ENCODE results near the gene HSD17B7.
A peak's percentile ranks its signal among the peaks of the same experiment; 100 is the strongest.

Gene HSD17B7

DNA sequence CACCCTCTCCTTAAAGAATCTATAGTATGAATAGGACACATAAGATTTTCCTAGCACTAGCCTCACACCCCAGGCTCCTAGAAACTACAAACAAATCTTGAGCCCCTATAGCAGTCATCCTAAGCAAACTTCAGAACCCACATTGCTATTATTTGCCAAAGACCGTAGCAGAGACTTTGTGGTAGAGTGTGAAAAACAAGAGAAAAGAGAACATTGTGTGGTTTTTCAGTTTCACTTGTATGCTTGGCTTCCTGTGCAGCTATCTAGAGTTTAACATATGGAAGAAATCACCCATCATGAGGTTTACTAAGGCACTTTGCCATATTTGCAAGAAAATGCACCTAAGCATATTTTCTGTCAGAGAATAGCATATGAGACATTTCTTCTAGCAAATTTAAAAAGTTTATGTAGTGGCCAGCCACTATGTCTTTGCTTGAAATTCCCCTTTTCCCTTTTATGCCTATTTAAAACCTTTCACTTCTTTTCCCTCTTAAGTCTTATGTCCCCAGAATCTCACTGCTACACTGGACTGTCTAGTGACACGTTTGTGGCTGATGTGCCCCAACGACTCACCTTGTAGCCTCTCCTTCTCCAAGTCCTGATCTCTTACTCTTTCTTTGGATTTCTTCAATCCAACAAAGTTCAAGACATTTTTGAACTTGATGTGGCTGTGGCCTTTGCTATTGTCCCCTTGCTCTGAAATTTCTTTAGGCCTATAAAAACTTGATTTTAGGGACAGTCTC, 44.8 kb downstream of the HSD17B7 start:
- H3K9me3 Mint-ChIP-seq = peaks cover 10% of the 10 kb centered on the region
- ATAC-seq = peak; percentile 95
- no peaks in the 10 kb centered on the region for H3K36me3 Mint-ChIP-seq
- peak overlapping the region; percentile 10 for H3K27ac Mint-ChIP-seq
- no peak for DNase-seq (ENCODE audit: low spot score in 2 of 2)
- H3K4me3 Mint-ChIP-seq = no peak overlapping the region
- peaks cover 23% of the 10 kb centered on the region for H3K4me1 Mint-ChIP-seq

DNA sequence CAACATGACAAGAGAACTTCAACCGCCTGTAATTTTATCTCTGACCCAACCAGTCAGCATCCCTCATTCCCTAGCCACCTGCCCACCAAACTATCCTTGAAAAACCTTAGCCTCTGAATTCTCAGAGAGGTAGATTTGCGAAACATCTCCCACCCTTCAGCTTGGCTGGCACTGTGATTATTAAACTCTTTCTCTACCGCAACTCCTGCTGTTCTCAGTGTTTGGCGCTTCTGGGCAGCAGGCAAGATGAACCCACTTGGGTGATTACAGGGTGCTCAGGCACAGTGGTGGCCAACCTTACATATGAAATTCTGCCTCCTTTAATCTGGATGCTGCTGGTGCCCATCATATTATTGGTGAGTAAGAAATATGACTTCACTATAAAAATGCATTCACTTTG, 48.4 kb downstream of the HSD17B7 start:
- H3K4me3 Mint-ChIP-seq = no peak overlapping the region

DNA sequence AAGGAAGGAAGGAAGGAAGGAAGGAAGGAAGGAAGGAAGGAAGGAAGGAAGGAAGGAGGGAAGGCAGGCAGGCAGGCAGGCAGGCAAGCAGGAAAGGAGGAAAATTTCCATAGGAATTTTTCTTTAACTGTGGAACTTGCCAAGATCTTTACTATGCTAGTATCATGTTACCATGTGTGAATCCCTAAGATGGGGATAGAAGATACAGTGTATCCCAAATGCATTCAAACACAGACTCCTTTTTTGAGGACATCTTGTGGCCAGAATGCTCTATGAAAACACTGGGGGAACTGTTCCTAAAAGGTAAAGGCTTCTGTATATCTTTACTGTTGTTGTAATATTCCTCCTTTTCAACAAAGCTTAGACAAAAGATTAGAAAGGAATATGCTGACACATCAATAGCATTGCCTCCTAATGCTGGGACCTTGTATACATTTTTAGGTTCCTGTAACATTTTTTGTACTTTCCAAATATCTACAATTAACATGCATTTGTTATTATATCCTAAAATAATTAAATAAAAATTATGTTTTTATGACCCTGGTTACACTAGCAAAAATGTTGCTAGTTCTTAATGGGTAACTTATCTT, 49.8 kb downstream of the HSD17B7 start:
- Mint-ChIP-seq H3K9me3 (peaks cover 10% of the 10 kb centered on the region), H3K36me3 (no peaks in the 10 kb centered on the region), H3K4me1 (peaks cover 5% of the 10 kb centered on the region), H3K27ac (no peak overlapping the region), H3K4me3 (no peak overlapping the region)
- DNase-seq (ENCODE audit: low spot score in 2 of 2) (no peak), ATAC-seq (no peak)

More for the DNA sequence above, 48.4 kb downstream of the HSD17B7 start:
- no peak for ATAC-seq
- H3K27ac Mint-ChIP-seq = no peak overlapping the region
- peaks cover 10% of the 10 kb centered on the region for H3K9me3 Mint-ChIP-seq
- H3K4me1 Mint-ChIP-seq = peaks cover 19% of the 10 kb centered on the region
- no peaks in the 10 kb centered on the region for H3K36me3 Mint-ChIP-seq
- no peak for DNase-seq (ENCODE audit: low spot score in 2 of 2)

- Mint-ChIP-seq H3K4me3 (no peak overlapping the region), H3K4me1 (no peaks in the 10 kb centered on the region), H3K36me3 (no peaks in the 10 kb centered on the region), H3K27ac (no peak overlapping the region), H3K9me3 (peaks cover 6% of the 10 kb centered on the region)
- no peak for DNase-seq (ENCODE audit: low spot score in 2 of 2)
- no peak for ATAC-seq
These were observed 53.7 kb downstream of the HSD17B7 start for GRCh38 chr1:162844153-162844552.

DNA sequence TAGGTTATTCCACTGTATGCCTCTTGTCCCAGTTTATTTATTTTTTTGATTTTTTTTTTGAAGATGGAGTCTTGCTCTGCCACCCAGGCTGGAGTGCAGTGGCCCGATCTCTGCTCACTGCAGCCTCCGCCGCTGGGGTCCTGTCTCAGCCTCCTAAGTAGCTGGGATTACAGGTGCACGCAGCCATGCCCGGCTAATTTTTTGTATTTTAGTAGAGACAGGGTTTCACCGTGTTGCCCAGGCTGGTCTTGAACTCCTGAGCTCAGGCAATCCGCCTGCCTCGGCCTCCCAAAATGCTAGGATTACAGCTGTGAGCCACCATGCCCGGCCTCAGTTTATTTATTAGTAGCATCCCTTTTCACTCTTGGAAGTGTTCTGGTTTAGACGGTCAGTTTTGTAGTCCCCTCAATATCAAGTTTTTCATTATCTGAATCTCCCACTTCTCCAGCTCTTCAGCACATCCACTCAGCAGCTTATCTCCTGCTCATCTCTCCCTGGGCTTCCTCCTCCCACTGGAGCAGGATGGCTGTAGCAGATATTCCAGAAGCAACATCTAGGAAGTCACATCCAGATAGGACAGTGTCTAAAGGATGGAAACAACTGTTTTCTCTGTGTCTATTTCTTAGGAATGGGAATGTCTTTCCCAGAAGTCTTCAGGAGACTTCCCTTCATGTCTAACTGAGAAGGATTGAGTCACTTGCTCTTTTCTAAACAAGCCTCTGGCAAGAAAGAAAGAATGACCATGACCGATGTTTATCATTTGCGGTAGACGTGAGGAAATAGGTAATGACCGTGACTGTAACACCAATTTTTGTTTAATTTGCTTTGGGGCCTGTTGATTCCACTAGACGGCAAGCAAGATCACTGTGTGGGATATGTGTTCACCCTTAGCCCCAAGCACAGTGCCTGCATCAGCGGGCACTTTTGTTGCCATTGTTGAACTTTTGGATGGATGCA, 56.0 kb downstream of the HSD17B7 start:
- Mint-ChIP-seq H3K9me3 (no peaks in the 10 kb centered on the region), H3K4me3 (no peak overlapping the region), H3K36me3 (no peaks in the 10 kb centered on the region), H3K4me1 (no peaks in the 10 kb centered on the region), H3K27ac (no peak overlapping the region)
- no peak for DNase-seq (ENCODE audit: low spot score in 2 of 2)
- ATAC-seq = no peak

- H3K4me3 Mint-ChIP-seq = no peak overlapping the region
- peak; percentile 72 to 85 for DNase-seq (ENCODE audit: low spot score in 2 of 2)
- no peaks in the 10 kb centered on the region for H3K4me1 Mint-ChIP-seq
- no peak overlapping the region for H3K27ac Mint-ChIP-seq
- no peaks in the 10 kb centered on the region for H3K36me3 Mint-ChIP-seq
- ATAC-seq = no peak
- no peaks in the 10 kb centered on the region for H3K9me3 Mint-ChIP-seq
These were observed 57.4 kb downstream of the HSD17B7 start for GRCh38 chr1:162847839-162848453.

GRCh38 chr1:162849711-162850110, 59.2 kb downstream of the HSD17B7 start:
- DNase-seq (ENCODE audit: low spot score in 2 of 2) = no peak

GRCh38 chr1:162851341-162851740, 60.8 kb downstream of the HSD17B7 start:
- Mint-ChIP-seq H3K36me3 (no peaks in the 10 kb centered on the region), H3K27ac (no peak overlapping the region), H3K4me1 (no peaks in the 10 kb centered on the region), H3K4me3 (no peak overlapping the region), H3K9me3 (no peaks in the 10 kb centered on the region)
- DNase-seq (ENCODE audit: low spot score in 2 of 2) (no peak), ATAC-seq (no peak)

More at GRCh38 chr1:162849711-162850110, 59.2 kb downstream of the HSD17B7 start:
- Mint-ChIP-seq H3K36me3 (no peaks in the 10 kb centered on the region), H3K4me3 (no peak overlapping the region), H3K4me1 (no peaks in the 10 kb centered on the region), H3K9me3 (no peaks in the 10 kb centered on the region), H3K27ac (no peak overlapping the region)
- no peak for ATAC-seq

DNA sequence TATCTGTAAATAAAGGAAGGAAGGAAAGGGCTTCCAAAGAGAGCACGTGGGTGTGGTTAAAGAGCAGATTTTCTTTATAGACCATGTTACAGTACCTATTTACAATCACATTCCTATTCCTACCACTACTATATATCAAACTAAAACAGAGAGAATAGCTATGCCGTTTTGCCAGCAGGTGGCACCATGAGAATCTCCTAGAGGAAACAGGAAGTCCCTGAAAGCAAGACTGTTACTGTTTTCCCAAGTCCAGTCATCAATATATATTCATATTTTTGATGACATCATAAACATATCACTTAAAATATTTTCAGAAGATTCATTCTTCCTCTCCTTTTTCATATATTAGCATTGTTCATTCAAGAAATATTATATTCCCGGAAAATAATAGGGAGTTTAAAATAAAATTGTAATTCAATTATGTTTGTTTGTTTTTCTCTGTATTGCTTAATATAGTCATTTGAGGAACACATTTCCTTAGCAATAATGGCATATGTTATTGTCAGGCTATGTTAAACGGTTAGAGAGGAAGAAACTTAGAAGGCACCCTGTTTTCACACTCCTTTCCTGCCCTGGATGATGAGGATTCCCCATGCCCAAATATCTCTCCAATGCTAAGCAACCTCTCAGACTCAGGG, 63.9 kb downstream of the HSD17B7 start:
- DNase-seq (ENCODE audit: low spot score in 2 of 2) = no peak
- no peaks in the 10 kb centered on the region for H3K4me1 Mint-ChIP-seq
- no peak overlapping the region for H3K27ac Mint-ChIP-seq
- H3K9me3 Mint-ChIP-seq = no peaks in the 10 kb centered on the region
- ATAC-seq = peak; percentile 62
- H3K36me3 Mint-ChIP-seq = no peaks in the 10 kb centered on the region
- H3K4me3 Mint-ChIP-seq = no peak overlapping the region

DNA sequence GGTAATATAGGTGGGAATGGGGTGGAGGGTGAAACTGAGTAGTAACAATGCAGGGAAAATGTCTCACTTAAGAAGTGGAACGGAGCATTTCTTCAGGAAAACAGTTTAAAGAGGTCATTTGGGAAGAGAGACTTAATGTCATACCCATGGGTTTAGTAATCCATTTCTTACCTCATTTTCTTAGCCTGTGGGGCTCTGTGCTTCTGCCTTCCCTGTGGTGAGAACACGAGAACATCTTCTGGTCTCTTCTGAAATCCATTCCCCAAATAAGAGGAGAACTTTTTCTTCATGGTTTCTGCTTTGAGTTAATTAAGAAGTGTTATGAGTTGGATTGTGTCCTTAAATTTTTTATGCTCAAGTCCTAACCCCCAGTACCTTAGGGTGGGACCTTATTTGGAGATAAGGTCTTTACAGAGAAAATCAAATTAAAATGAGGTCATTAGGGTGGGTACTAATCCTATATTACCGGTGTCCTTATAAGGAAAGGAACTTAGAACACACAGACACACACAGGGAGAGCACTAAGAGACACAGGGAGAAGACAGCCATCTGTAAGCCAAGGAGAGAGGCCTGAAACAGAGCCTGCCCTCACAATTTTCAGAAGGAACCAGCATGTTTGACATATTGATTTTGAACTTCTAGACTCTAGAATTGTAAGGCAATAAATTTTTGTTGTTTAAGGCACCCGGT, 65.1 kb downstream of the HSD17B7 start:
- no peak overlapping the region for H3K4me3 Mint-ChIP-seq
- H3K9me3 Mint-ChIP-seq = no peaks in the 10 kb centered on the region
- no peaks in the 10 kb centered on the region for H3K36me3 Mint-ChIP-seq
- DNase-seq (ENCODE audit: low spot score in 2 of 2) = no peak
- no peak for ATAC-seq
- H3K4me1 Mint-ChIP-seq = no peaks in the 10 kb centered on the region
- no peak overlapping the region for H3K27ac Mint-ChIP-seq

DNA sequence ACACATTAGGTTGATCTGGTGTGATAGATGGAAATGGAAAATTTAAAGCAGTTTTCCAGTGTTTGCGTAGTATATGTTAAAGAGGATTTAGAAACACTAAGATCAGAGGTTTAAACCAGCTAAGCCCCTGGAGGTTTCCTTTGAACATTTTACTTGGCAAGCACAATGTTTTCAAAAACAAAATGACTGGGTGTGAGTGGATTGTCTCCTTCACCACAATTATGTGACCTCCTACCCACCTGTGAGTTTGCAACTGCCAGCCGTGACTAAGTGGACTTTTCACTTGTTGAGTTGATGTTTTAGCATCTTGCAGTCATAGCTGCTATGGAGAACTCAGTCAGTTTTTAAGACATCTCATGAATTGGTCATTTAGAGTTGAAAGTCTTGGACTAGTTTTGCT, 65.8 kb downstream of the HSD17B7 start:
- Mint-ChIP-seq H3K36me3 (no peaks in the 10 kb centered on the region), H3K27ac (no peak overlapping the region), H3K4me3 (no peak overlapping the region), H3K4me1 (no peaks in the 10 kb centered on the region), H3K9me3 (no peaks in the 10 kb centered on the region)
- DNase-seq (ENCODE audit: low spot score in 2 of 2) (no peak), ATAC-seq (peak; percentile 59)

DNA sequence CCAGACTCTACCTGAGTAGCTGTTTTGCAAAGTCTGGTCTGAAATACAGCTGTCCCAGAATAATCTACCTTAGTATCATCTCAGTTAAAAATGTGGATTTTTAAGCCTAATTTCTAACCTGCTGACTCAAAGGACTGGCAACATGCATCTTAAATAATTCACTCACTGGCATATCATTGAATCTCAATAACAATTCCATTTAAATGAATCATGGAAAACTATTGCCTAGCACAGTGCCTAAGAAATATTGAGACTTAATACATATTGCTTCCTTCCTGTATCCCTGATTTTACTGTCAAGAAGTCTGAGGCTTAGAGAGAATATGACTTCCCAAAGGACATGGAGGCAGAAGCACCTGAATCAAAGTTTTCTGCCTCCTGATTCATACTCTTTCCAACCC, 67.3 kb downstream of the HSD17B7 start:
- ATAC-seq (no peak), DNase-seq (ENCODE audit: low spot score in 2 of 2) (no peak)
- Mint-ChIP-seq H3K9me3 (no peaks in the 10 kb centered on the region), H3K36me3 (no peaks in the 10 kb centered on the region), H3K4me3 (no peak overlapping the region), H3K4me1 (no peaks in the 10 kb centered on the region), H3K27ac (no peak overlapping the region)

DNA sequence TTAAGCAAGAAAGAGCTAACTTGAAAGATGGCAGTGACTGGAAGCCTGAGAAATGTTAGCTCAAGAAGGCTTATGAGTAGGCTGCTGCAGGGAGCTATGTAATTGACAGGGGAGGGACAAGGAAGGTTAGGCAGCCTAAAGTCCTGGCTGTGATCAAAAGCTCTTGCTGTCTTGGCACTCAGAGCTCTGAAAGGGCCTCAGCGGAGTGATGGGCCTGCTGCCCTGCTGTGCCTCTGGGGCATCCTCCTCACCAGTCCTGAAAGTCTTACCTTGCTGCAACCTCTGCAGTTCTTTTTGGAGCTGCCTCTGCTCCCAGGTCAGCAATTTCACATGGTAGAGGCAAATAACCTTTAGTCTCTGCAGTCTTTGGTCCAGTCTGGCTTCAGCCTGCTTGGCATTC, 68.7 kb downstream of the HSD17B7 start:
- ATAC-seq (no peak), DNase-seq (ENCODE audit: low spot score in 2 of 2) (no peak)
- no peaks in the 10 kb centered on the region for H3K36me3 Mint-ChIP-seq
- no peaks in the 10 kb centered on the region for H3K9me3 Mint-ChIP-seq
- no peak overlapping the region for H3K27ac Mint-ChIP-seq
- H3K4me1 Mint-ChIP-seq = no peaks in the 10 kb centered on the region
- H3K4me3 Mint-ChIP-seq = no peak overlapping the region

DNA sequence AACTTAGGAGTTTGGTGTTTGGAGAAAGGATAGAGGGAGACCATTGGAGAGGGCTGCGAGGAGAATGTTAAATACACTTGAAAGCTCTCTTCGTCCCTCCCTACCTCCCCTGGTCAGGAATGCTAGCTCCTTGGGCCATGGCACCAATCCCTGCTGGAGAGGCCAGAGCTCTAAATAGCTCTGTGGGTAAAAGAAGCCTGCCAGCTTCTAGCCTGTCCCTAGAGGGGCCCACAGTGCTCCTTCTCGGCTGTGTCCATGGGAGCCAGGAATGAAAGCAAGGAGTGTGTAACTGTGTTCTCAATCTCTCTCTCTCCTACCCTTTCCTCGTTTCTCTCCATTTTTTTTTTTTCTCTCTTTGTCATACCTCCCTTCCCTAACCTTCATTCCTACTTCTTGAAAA, 70.6 kb downstream of the HSD17B7 start, which contains the start of gene CCDC190:
CCDC190 (minus strand) TSS at position 75 of the 400 bp plus-strand sequence. CDS start 1,529 bp downstream, outside the sequence.
- no peaks in the 10 kb centered on the region for H3K9me3 Mint-ChIP-seq
- ATAC-seq (no peak), DNase-seq (ENCODE audit: low spot score in 2 of 2) (no peak)
- H3K4me3 Mint-ChIP-seq = no peak within 1 kb of the TSS
- no peaks in the 10 kb centered on the region for H3K36me3 Mint-ChIP-seq
- H3K27ac Mint-ChIP-seq = no peak within 1 kb of the TSS
- no peaks in the 10 kb centered on the region for H3K4me1 Mint-ChIP-seq
